HG03432 (cell line): ENCODE measurements around the gene SLC1A3.

Source experiments
- ATAC-seq: cut with Tn5 transposase; IDR thresholded peaks from one replicate; pipeline ENCODE4 v1.9.1; 2021; ENCODE audit warnings: mild to moderate bottlenecking, moderate library complexity; ENCODE audit not compliant: unreplicated experiment

SLC1A3 gene

GRCh38 chr5:36682499-36682898 is 76.1 kb downstream of the SLC1A3 start:
- peak; percentile 53 for ATAC-seq

- ATAC-seq = no peak
These were observed 77.5 kb downstream of the SLC1A3 start for GRCh38 chr5:36683821-36684434.

GRCh38 chr5:36685631-36686288 is 79.4 kb downstream of the SLC1A3 start:
- peak; percentile 40 for ATAC-seq

- no peak for ATAC-seq
These were observed 80.5 kb downstream of the SLC1A3 start for GRCh38 chr5:36686881-36687280.

GRCh38 chr5:36688722-36689121 is 82.3 kb downstream of the SLC1A3 start:
- no peak for ATAC-seq

- ATAC-seq = no peak
These were observed 82.8 kb downstream of the SLC1A3 start for GRCh38 chr5:36689225-36689624.

- peak; percentile 85 for ATAC-seq
These were observed 83.9 kb downstream of the SLC1A3 start for GRCh38 chr5:36690041-36690961.

GRCh38 chr5:36691226-36691625 is 84.8 kb downstream of the SLC1A3 start:
- ATAC-seq = no peak

- ATAC-seq = no peak
These were observed 85.4 kb downstream of the SLC1A3 start for GRCh38 chr5:36691696-36692371.

- ATAC-seq = peak; percentile 64
These were observed 86.7 kb downstream of the SLC1A3 start for GRCh38 chr5:36692791-36693763.

GRCh38 chr5:36694351-36694750 is 87.9 kb downstream of the SLC1A3 start:
- ATAC-seq = no peak

- peak; percentile 53 for ATAC-seq
These were observed 89.8 kb downstream of the SLC1A3 start for GRCh38 chr5:36696059-36696673.

- no peak for ATAC-seq
These were observed 91.6 kb downstream of the SLC1A3 start for GRCh38 chr5:36698031-36698430.

GRCh38 chr5:36701085-36701698 is 94.8 kb downstream of the SLC1A3 start:
- ATAC-seq = peak; percentile 97

GRCh38 chr5:36703245-36703860 is 96.9 kb downstream of the SLC1A3 start:
- no peak for ATAC-seq

GRCh38 chr5:36704131-36704530 is 97.7 kb downstream of the SLC1A3 start:
- ATAC-seq = no peak

- ATAC-seq = no peak
These were observed 98.6 kb downstream of the SLC1A3 start for GRCh38 chr5:36705055-36705454.

- no peak for ATAC-seq
These were observed 100.3 kb downstream of the SLC1A3 start for GRCh38 chr5:36706662-36707061.

- ATAC-seq = no peak
These were observed 102.6 kb downstream of the SLC1A3 start for GRCh38 chr5:36708996-36709395.
